GM19193 (cell line): Measurements from ENCODE around the gene AP5S1.

Experiments
- POLR2A ChIP-seq: IDR thresholded peaks from 4 replicates; pipeline ENCODE4 v1.6.1; 2011; ENCODE audit not compliant: insufficient read depth, insufficient read length; ENCODE audit errors: extremely low read depth

AP5S1 gene

GRCh38 chr20:3820048-3820900 is at the start of gene AP5S1:
TSS of gene AP5S1 (plus strand) at chr20:3820547. CDS start at chr20:3822118, 1,571 bp downstream.
- TF ChIP-seq POLR2A = peak; percentile 97

GRCh38 chr20:3771552-3772058 is 48.7 kb upstream of the AP5S1 start:
- TF ChIP-seq POLR2A = no peak

GRCh38 chr20:3775457-3776108 is 44.8 kb upstream of the AP5S1 start:
- TF ChIP-seq POLR2A = no peak

- TF ChIP-seq POLR2A = no peak
Observed at GRCh38 chr20:3777381-3777715, 43.0 kb upstream of the AP5S1 start.

- TF ChIP-seq POLR2A = no peak
Observed at GRCh38 chr20:3777716-3778629, 42.4 kb upstream of the AP5S1 start.

GRCh38 chr20:3778976-3779375 is 41.4 kb upstream of the AP5S1 start:
- TF ChIP-seq POLR2A = no peak

- TF ChIP-seq POLR2A = peak; percentile 13
Observed at GRCh38 chr20:3781153-3781910, 39.0 kb upstream of the AP5S1 start, which contains the start of gene SPEF1. TSS of gene SPEF1 (minus strand) at chr20:3781448. CDS start at chr20:3781287, 161 bp downstream.

- no peak for TF ChIP-seq POLR2A
Observed at GRCh38 chr20:3782597-3782996, 37.8 kb upstream of the AP5S1 start.

- TF ChIP-seq POLR2A = no peak
Observed at GRCh38 chr20:3783068-3783489, 37.3 kb upstream of the AP5S1 start.

- TF ChIP-seq POLR2A = no peak
Observed at GRCh38 chr20:3783511-3784195, 36.7 kb upstream of the AP5S1 start.

GRCh38 chr20:3784216-3784853 is 36.0 kb upstream of the AP5S1 start:
- no peak for TF ChIP-seq POLR2A

GRCh38 chr20:3784863-3785239 is 35.5 kb upstream of the AP5S1 start:
- TF ChIP-seq POLR2A = no peak
